Trophoblast cell (in vitro differentiated cells and primary cell): Measurements from ENCODE around the gene RANBP9.
A peak's percentile ranks its signal among the peaks of the same experiment; 100 is the strongest.

ENCODE experiments used
- DNase-seq, 2 donors: peaks; one replicate each; pipeline ENCODE4 v3.0.0-alpha.2; 2016
- H2AFZ ChIP-seq: 2 replicates; pipeline ENCODE4 v1.6.1; 2013; ENCODE audit warnings: low read length, moderate library complexity, mild to moderate bottlenecking; ENCODE audit not compliant: insufficient read depth, poor library complexity
- H2AK5ac ChIP-seq: 2 replicates; pipeline ENCODE4 v1.6.1; 2013; ENCODE audit warnings: mild to moderate bottlenecking, low read length
- H2BK120ac ChIP-seq: 2 replicates; pipeline ENCODE4 v1.6.1; 2013; ENCODE audit warnings: low read length, mild to moderate bottlenecking, moderate library complexity; ENCODE audit not compliant: insufficient read depth, poor library complexity
- H2BK12ac ChIP-seq: 2 replicates; pipeline ENCODE4 v1.6.1; 2013; ENCODE audit warnings: mild to moderate bottlenecking, low read length, moderate library complexity
- H2BK5ac ChIP-seq: 2 replicates; pipeline ENCODE4 v1.6.1; 2013; ENCODE audit warnings: low read length, low read depth, moderate library complexity, mild to moderate bottlenecking; ENCODE audit not compliant: poor library complexity
- H3K14ac ChIP-seq: 2 replicates; pipeline ENCODE4 v1.6.1; 2013; ENCODE audit warnings: mild to moderate bottlenecking, low read length
- H3K18ac ChIP-seq: 2 replicates; pipeline ENCODE4 v1.6.1; 2013; ENCODE audit warnings: mild to moderate bottlenecking, low read length
- H3K23ac ChIP-seq: 2 replicates; pipeline ENCODE4 v1.6.1; 2013; ENCODE audit warnings: low read length
- H3K27ac ChIP-seq: 2 replicates; pipeline ENCODE4 v1.5.1; 2013; ENCODE audit warnings: low read depth, mild to moderate bottlenecking, inconsistent platforms, low read length, moderate library complexity
- H3K27me3 ChIP-seq: 2 replicates; pipeline ENCODE4 v1.6.1; 2013; ENCODE audit warnings: inconsistent platforms, mild to moderate bottlenecking, low read length, moderate library complexity; ENCODE audit not compliant: insufficient read depth
- H3K36me3 ChIP-seq, 2 experiments: 1 replicate in 1 of 2; 2 replicates in 1 of 2; pipeline ENCODE4 v1.6.1; 2013; ENCODE audit warnings: low read length in 2 of 2, mild to moderate bottlenecking in 2 of 2, moderate library complexity in 1 of 2; ENCODE audit not compliant: insufficient read depth in 2 of 2, control insufficient read depth in 1 of 2
- H3K4ac ChIP-seq: 2 replicates; pipeline ENCODE4 v1.6.1; 2013; ENCODE audit warnings: low read depth, mild to moderate bottlenecking, low read length, moderate library complexity
- H3K4me1 ChIP-seq, 2 experiments: 1 replicate in 1 of 2; 2 replicates in 1 of 2; pipeline ENCODE4 v1.6.1; 2013; ENCODE audit warnings: low read length in 2 of 2, mild to moderate bottlenecking in 2 of 2, moderate library complexity in 1 of 2; ENCODE audit not compliant: insufficient read depth in 2 of 2, control insufficient read depth in 1 of 2
- H3K4me2 ChIP-seq: 2 replicates; pipeline ENCODE4 v1.6.1; 2013; ENCODE audit warnings: inconsistent platforms, mild to moderate bottlenecking, low read length, moderate library complexity
- H3K4me3 ChIP-seq: 2 replicates; pipeline ENCODE4 v1.5.1; 2013; ENCODE audit warnings: mild to moderate bottlenecking, low read depth, low read length, inconsistent platforms
- H3K79me1 ChIP-seq: one replicate; pipeline ENCODE4 v1.6.1; 2013; ENCODE audit warnings: low read length
- H3K79me2 ChIP-seq: 2 replicates; pipeline ENCODE4 v1.6.1; 2013; ENCODE audit warnings: low read length, mild to moderate bottlenecking; ENCODE audit not compliant: control insufficient read depth, insufficient read depth, poor library complexity
- H3K9ac ChIP-seq: 2 replicates; pipeline ENCODE4 v1.6.1; 2013; ENCODE audit warnings: mild to moderate bottlenecking, low read length
- H3K9me3 ChIP-seq: 2 replicates; pipeline ENCODE4 v1.6.1; 2013; ENCODE audit warnings: low read depth, mild to moderate bottlenecking, control low read depth, inconsistent platforms, low read length; ENCODE audit not compliant: insufficient read depth
- H4K12ac ChIP-seq: 2 replicates; pipeline ENCODE4 v1.6.1; 2013; ENCODE audit warnings: low read depth, mild to moderate bottlenecking, low read length, moderate library complexity
- H4K8ac ChIP-seq: 2 replicates; pipeline ENCODE4 v1.6.1; 2013; ENCODE audit warnings: low read depth, mild to moderate bottlenecking, low read length, moderate library complexity
- H4K91ac ChIP-seq: one replicate; pipeline ENCODE4 v1.6.1; 2013; ENCODE audit warnings: low read depth, mild to moderate bottlenecking, low read length, moderate library complexity
- WGBS: extraction: QIAGEN DNeasy Blood & Tissue Kit; methylation state at CpG from one replicate; pipeline ENCODE4 v1.1.7; 2013; ENCODE audit warnings: missing lambda C conversion rate; ENCODE audit not compliant: insufficient read length, insufficient coverage; ENCODE audit errors: extremely low coverage; 5-methylcytosine and 5-hydroxymethylcytosine counted together

The RANBP9 gene

DNA sequence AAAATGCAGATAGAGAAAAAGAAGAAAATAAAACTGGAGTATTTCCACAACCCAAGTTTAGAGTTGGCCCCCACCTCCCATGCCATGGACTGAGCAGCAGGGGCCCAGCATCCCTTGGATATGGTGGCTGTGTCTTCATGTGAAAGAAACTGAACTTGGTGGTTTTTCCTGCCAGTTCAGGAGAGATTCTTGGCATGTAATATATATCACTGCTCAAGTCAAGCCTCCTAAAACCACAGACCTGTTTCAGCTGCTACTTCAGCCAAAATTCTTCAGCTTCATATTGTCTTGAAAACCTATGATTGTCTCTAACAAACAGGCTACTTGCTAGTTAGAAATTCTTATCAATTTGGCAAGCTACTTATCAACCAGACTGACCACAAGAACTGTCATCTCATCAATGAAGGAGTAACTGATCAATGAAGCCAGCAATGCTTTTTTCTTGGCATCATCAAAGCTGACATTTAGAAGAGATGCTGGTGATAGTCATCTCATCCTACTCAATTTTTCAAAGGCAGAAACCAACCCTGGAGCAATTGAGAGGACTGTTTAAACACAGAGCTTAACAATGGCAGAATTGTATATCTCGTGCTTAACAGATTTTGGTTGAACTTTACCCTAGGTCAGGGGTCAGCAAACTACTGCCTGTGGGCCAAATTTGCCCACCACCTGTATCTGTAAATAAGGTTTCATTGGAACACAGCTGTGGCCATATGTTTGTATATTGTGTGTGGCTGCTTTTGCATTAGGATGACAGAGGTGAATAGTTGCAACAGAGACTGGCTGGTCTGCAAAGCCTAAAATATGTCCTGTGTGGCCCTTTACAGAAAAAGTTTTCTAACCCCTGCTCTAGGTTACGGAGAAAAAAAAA is 106.9 kb downstream of the RANBP9 start:
- H3K9ac ChIP-seq, result no peak overlapping the region
- H4K8ac ChIP-seq, result no peak overlapping the region
- no peak overlapping the region for H3K18ac ChIP-seq
- H2AK5ac ChIP-seq, result no peak overlapping the region
- H3K4ac ChIP-seq, result no peak overlapping the region
- no peak overlapping the region for H4K91ac ChIP-seq
- no peak for DNase-seq
- H3K4me1 ChIP-seq, result no peaks in the 10 kb centered on the region
- no peak overlapping the region for H2BK5ac ChIP-seq
- no peak overlapping the region for H3K4me3 ChIP-seq
- H4K12ac ChIP-seq, result no peak overlapping the region
- no peaks in the 10 kb centered on the region for H3K79me1 ChIP-seq
- no peaks in the 10 kb centered on the region for H3K79me2 ChIP-seq
- H3K36me3 ChIP-seq, result peaks cover 0 to 4% of the 10 kb centered on the region in 2 experiments
- H3K27ac ChIP-seq, result no peak overlapping the region
- H3K9me3 ChIP-seq, result no peaks in the 10 kb centered on the region
- no CpG with 5 or more reads among the region's 2 CpGs for WGBS
- no peak overlapping the region for H2BK12ac ChIP-seq
- H3K4me2 ChIP-seq, result no peak overlapping the region
- no peak overlapping the region for H2AFZ ChIP-seq
- no peaks in the 10 kb centered on the region for H3K27me3 ChIP-seq
- H2BK120ac ChIP-seq, result no peak overlapping the region
- H3K14ac ChIP-seq, result no peak overlapping the region
- no peak overlapping the region for H3K23ac ChIP-seq

DNA sequence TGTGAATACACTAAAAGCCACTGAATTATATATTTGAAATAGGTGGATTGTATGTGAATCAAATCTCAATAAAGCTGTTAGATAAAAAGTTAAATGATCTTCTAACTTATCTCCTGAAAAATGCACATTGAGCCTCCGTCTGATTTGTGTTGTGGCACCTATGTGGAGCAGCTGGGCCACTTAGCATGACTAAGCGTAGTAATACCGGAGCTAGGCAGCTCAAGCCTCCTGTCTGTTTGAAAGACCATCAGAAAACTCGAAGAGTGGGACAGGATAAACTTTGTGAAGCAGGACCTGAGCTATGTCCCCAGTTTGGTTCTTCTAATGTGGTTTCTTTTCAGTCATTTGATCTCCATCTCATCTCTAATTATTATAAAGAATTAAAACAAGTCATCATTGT is 107.5 kb downstream of the RANBP9 start:
- no peak overlapping the region for H2BK12ac ChIP-seq
- H4K12ac ChIP-seq, result no peak overlapping the region
- WGBS, result no CpG with 5 or more reads among the region's 4 CpGs

DNA sequence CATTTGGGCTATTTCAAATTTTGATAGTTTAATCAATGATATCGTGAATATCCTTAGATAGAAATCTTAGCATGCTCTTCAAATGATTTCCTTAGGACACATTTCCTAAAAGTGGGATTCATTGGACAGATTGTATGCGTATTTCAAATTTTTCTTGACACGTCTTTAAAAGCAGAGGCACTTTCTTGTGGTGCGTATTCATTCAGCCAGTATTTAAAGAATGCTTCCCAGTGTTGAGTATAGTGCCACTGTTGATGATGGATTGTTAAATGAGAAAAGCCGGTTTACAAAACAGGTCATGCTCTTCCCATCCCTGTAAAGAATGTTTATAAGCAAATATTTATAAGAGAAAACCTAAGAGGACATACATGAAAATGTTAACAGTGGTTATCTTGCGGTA is 111.6 kb downstream of the RANBP9 start:
- Histone ChIP-seq H2BK5ac (no peak overlapping the region), H3K9ac (no peak overlapping the region), H4K91ac (no peak overlapping the region), H3K14ac (no peak overlapping the region), H3K79me2 (no peaks in the 10 kb centered on the region), H4K8ac (no peak overlapping the region), H2AK5ac (no peak overlapping the region), H3K4ac (no peak overlapping the region), H2BK120ac (no peak overlapping the region), H3K4me2 (no peak overlapping the region), H2BK12ac (no peak overlapping the region), H3K27ac (no peak overlapping the region), H3K4me1 (no peaks in the 10 kb centered on the region), H3K9me3 (no peaks in the 10 kb centered on the region), H3K36me3 (peaks cover 9 to 13% of the 10 kb centered on the region in 2 experiments), H3K23ac (no peak overlapping the region), H3K79me1 (no peaks in the 10 kb centered on the region), H2AFZ (no peak overlapping the region), H3K18ac (no peak overlapping the region), H4K12ac (no peak overlapping the region), H3K27me3 (no peaks in the 10 kb centered on the region), H3K4me3 (no peak overlapping the region)
- WGBS, result no CpG with 5 or more reads among the region's 6 CpGs
- peak in 1 of 2 donors; percentile 53 for DNase-seq

More for the DNA sequence above, 107.5 kb downstream of the RANBP9 start:
- H2AFZ ChIP-seq, result no peak overlapping the region
- H3K9ac ChIP-seq, result no peak overlapping the region
- no peak overlapping the region for H3K4ac ChIP-seq
- H3K79me1 ChIP-seq, result no peaks in the 10 kb centered on the region
- H3K9me3 ChIP-seq, result no peaks in the 10 kb centered on the region
- no peak overlapping the region for H4K91ac ChIP-seq
- H3K14ac ChIP-seq, result no peak overlapping the region
- H3K23ac ChIP-seq, result no peak overlapping the region
- H3K4me2 ChIP-seq, result no peak overlapping the region
- H3K18ac ChIP-seq, result no peak overlapping the region
- no peak overlapping the region for H2BK120ac ChIP-seq
- H3K27ac ChIP-seq, result no peak overlapping the region
- no peaks in the 10 kb centered on the region for H3K79me2 ChIP-seq
- no peaks in the 10 kb centered on the region for H3K27me3 ChIP-seq
- DNase-seq, result no peak
- H2BK5ac ChIP-seq, result no peak overlapping the region
- H3K36me3 ChIP-seq, result peaks cover 0 to 4% of the 10 kb centered on the region in 2 experiments
- H3K4me3 ChIP-seq, result no peak overlapping the region
- no peak overlapping the region for H2AK5ac ChIP-seq
- H4K8ac ChIP-seq, result no peak overlapping the region
- no peaks in the 10 kb centered on the region for H3K4me1 ChIP-seq

DNA sequence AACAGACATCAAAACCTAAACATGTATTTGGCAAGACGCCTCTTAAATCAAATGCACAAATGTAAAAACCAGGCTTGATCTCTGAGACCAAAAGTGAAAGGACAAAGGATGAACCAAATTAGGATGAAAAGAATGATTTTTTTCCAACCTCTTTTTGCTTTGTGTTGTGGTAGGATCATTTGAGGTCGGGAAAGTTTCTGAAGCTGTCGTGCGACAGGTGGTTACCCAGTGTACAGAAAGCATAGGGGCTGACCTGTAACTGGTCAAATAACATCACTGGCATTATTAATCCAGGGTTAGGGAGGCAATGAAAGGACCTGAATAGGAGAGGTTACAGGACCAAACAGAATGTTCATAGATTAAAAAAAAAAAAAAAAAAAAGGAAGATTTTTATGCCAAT is 114.6 kb downstream of the RANBP9 start:
- H4K12ac ChIP-seq, result no peak overlapping the region
- no peak overlapping the region for H3K18ac ChIP-seq
- no peak overlapping the region for H2BK120ac ChIP-seq
- no peak overlapping the region for H4K8ac ChIP-seq
- H3K27me3 ChIP-seq, result no peaks in the 10 kb centered on the region
- no peak overlapping the region for H2AK5ac ChIP-seq
- no peaks in the 10 kb centered on the region for H3K79me2 ChIP-seq
- no peak overlapping the region for H3K4ac ChIP-seq
- H3K4me3 ChIP-seq, result no peak overlapping the region
- no CpG with 5 or more reads among the region's 4 CpGs for WGBS
- H3K36me3 ChIP-seq, result peaks cover 16 to 17% of the 10 kb centered on the region in 2 experiments
- H2AFZ ChIP-seq, result no peak overlapping the region
- no peaks in the 10 kb centered on the region for H3K4me1 ChIP-seq
- no peak overlapping the region for H3K23ac ChIP-seq
- H3K79me1 ChIP-seq, result no peaks in the 10 kb centered on the region
- no peaks in the 10 kb centered on the region for H3K9me3 ChIP-seq
- H3K27ac ChIP-seq, result no peak overlapping the region
- H2BK12ac ChIP-seq, result no peak overlapping the region
- H3K9ac ChIP-seq, result no peak overlapping the region
- H3K14ac ChIP-seq, result no peak overlapping the region
- H2BK5ac ChIP-seq, result no peak overlapping the region
- H4K91ac ChIP-seq, result no peak overlapping the region
- DNase-seq, result no peak
- H3K4me2 ChIP-seq, result no peak overlapping the region
